NCI-H82 treated with DMSO at 0.1 percent for 48 hours (cell line): ENCODE data around the gene MBNL2.

Source experiments
- DNase-seq: peaks from one replicate; lab custom pipeline; 2025; ENCODE audit not compliant: unreplicated experiment; lab: John Stamatoyannopoulos, UW

MBNL2 gene

GRCh38 chr13:97319113-97319720 is 97.1 kb downstream of the MBNL2 start:
- no peak for DNase-seq

- no peak for DNase-seq
Observed at GRCh38 chr13:97321101-97321500, 99.0 kb downstream of the MBNL2 start.

- peak; percentile 53 for DNase-seq
Observed at GRCh38 chr13:97321616-97322321, 99.6 kb downstream of the MBNL2 start.

- no peak for DNase-seq
Observed at GRCh38 chr13:97322740-97323342, 100.7 kb downstream of the MBNL2 start.

GRCh38 chr13:97324115-97324514 is 102.0 kb downstream of the MBNL2 start:
- DNase-seq = no peak

GRCh38 chr13:97325738-97326137 is 103.6 kb downstream of the MBNL2 start:
- DNase-seq = no peak

- peak; percentile 22 for DNase-seq
Observed at GRCh38 chr13:97327086-97327485, 105.0 kb downstream of the MBNL2 start.

- DNase-seq = peak; percentile 54
Observed at GRCh38 chr13:97327506-97328221, 105.5 kb downstream of the MBNL2 start.

- DNase-seq = no peak
Observed at GRCh38 chr13:97328222-97328790, 106.2 kb downstream of the MBNL2 start.

- no peak for DNase-seq
Observed at GRCh38 chr13:97329331-97329730, 107.2 kb downstream of the MBNL2 start.

GRCh38 chr13:97330448-97330847 is 108.3 kb downstream of the MBNL2 start:
- no peak for DNase-seq

- no peak for DNase-seq
Observed at GRCh38 chr13:97332742-97333141, 110.6 kb downstream of the MBNL2 start.

- no peak for DNase-seq
Observed at GRCh38 chr13:97333983-97334382, 111.8 kb downstream of the MBNL2 start.

- no peak for DNase-seq
Observed at GRCh38 chr13:97334690-97335089, 112.6 kb downstream of the MBNL2 start.

GRCh38 chr13:97335488-97336134 is 113.5 kb downstream of the MBNL2 start:
- DNase-seq = no peak

GRCh38 chr13:97337985-97338499 is 115.9 kb downstream of the MBNL2 start:
- no peak for DNase-seq

GRCh38 chr13:97338571-97338970 is 116.4 kb downstream of the MBNL2 start:
- no peak for DNase-seq

GRCh38 chr13:97339019-97339987 is 117.2 kb downstream of the MBNL2 start:
- no peak for DNase-seq

- DNase-seq = no peak
Observed at GRCh38 chr13:97339988-97340749, 118.0 kb downstream of the MBNL2 start.
